Common myeloid progenitor, CD34-positive (primary cell): ENCODE results near the gene MED7. TPM values are rescaled to one million over a fixed set of nuclear protein-coding genes. Genes with fewer than 3 reads are reported as not detected.
A peak's percentile ranks its signal among the peaks of the same experiment; 100 is the strongest.
"Not testable (repeated sequence)": the region's sequence is repeated elsewhere in the genome, so short reads cannot be mapped to it uniquely, and the experiment has no call there.

ENCODE experiments used
- CTCF ChIA-PET: fragments of 350-600 bp; sonication (Branson Sonifier 250); formaldehyde crosslinking; loops from one replicate; lab custom pipeline; 2021; ENCODE audit warnings: antibody characterized with exemption; lab: Charles Lee
- POLR2A ChIA-PET: fragments of 350-600 bp; sonication (Branson Sonifier 250); formaldehyde crosslinking; loops from one replicate; lab custom pipeline; 2021; ENCODE audit warnings: antibody characterized with exemption; lab: Charles Lee
- DNase-seq, 3 donors: peaks; one replicate each; pipeline versions ENCODE4 v3.0.0 to v3.0.0-alpha.2; 2013
- H3K27ac ChIP-seq, 2 experiments: 1 replicate in 1 of 2; 2 replicates in 1 of 2; pipeline ENCODE4 v1.7.0; 2013; ENCODE audit warnings: inconsistent platforms in 2 of 2, low read length in 2 of 2, mild to moderate bottlenecking in 2 of 2, low read depth in 1 of 2, moderate library complexity in 1 of 2; ENCODE audit not compliant: severe bottlenecking in 2 of 2, insufficient read depth in 1 of 2, poor library complexity in 1 of 2
- H3K27me3 ChIP-seq, 5 experiments: replicated peaks in 2 of 5; 1 replicate in 3 of 5; 2 replicates in 2 of 5; pipeline versions ENCODE4 v1.6.1 to v1.7.0; 2013; ENCODE audit warnings: low read length in 4 of 5, mild to moderate bottlenecking in 2 of 5, moderate library complexity in 2 of 5, inconsistent platforms in 1 of 5; ENCODE audit not compliant: insufficient read depth in 5 of 5, control insufficient read depth in 4 of 5
- H3K36me3 ChIP-seq, 4 experiments: 1 replicate in 2 of 4; 2 replicates in 2 of 4; pipeline versions ENCODE4 v1.6.1 to v1.7.0; 2013; ENCODE audit warnings: low read length in 3 of 4, control low read depth in 1 of 4, mild to moderate bottlenecking in 1 of 4; ENCODE audit not compliant: control insufficient read depth in 4 of 4, insufficient read depth in 4 of 4
- H3K4me1 ChIP-seq, 4 experiments: 1 replicate in 3 of 4; 2 replicates in 1 of 4; pipeline versions ENCODE4 v1.6.1 to v1.7.1; 2013; ENCODE audit warnings: low read length in 3 of 4, mild to moderate bottlenecking in 3 of 4, control low read depth in 1 of 4, inconsistent platforms in 1 of 4, moderate library complexity in 1 of 4; ENCODE audit not compliant: control insufficient read depth in 4 of 4, insufficient read depth in 4 of 4; ENCODE audit errors: control extremely low read depth in 1 of 4
- H3K4me3 ChIP-seq, 7 experiments: 1 replicate in 4 of 7; 2 replicates in 3 of 7; pipeline versions ENCODE4 v1.5.1 to v1.7.0; 2013; ENCODE audit warnings: mild to moderate bottlenecking in 7 of 7, low read length in 6 of 7, moderate library complexity in 6 of 7, inconsistent platforms in 2 of 7, low read depth in 2 of 7, control low read depth in 1 of 7; ENCODE audit not compliant: insufficient read depth in 4 of 7, control insufficient read depth in 1 of 7; ENCODE audit errors: extremely low read depth in 1 of 7
- H3K9me3 ChIP-seq, 5 experiments: 1 replicate in 4 of 5; 2 replicates in 1 of 5; pipeline versions ENCODE4 v1.6.1 to v1.7.1; 2013; ENCODE audit warnings: low read length in 4 of 5, mild to moderate bottlenecking in 2 of 5, inconsistent platforms in 1 of 5, low read depth in 1 of 5, moderate library complexity in 1 of 5; ENCODE audit not compliant: control insufficient read depth in 4 of 5, insufficient read depth in 2 of 5; ENCODE audit errors: control extremely low read depth in 1 of 5
- WGBS: methylation state at CpG from one replicate; pipeline ENCODE4 v1.1.5; 2013; ENCODE audit not compliant: insufficient coverage; 5-methylcytosine and 5-hydroxymethylcytosine counted together
- polyA plus RNA-seq: library from polyadenylated mRNA; unstranded; fragments of 120-200 nt; gene quantifications from one replicate; pipeline ENCODE4 v1.2.1, GENCODE V29; 2013

MED7 gene
- 11.6 TPM for polyA plus RNA-seq

- ChIA-PET CTCF (interaction anchor here (1.3 to 2.3 kb wide), 5 partner anchors 11 to 186 kb away, joined by 3 to 10 read pairs (median 5); partner anchors contain the start of gene HAVCR2), POLR2A (interaction anchor here (0.5 to 0.6 kb wide), 3 partner anchors 8 to 62 kb away, joined by 3 to 6 read pairs (median 3); no protein-coding TSS in a partner anchor)
- WGBS: under 1% methylated on average over 46 of the region's 48 CpGs
- Histone ChIP-seq H3K4me3 (peak within 1 kb of the TSS; percentile 91 to 100 (median 96)), H3K4me1 (peaks cover 7 to 17% (median 12%) of the 10 kb centered on the region in 4 experiments), H3K27ac (peak within 1 kb of the TSS; percentile 90 to 97), H3K9me3 (no peaks in the 10 kb centered on the region), H3K36me3 (peaks cover 6 to 19% (median 13%) of the 10 kb centered on the region in 4 experiments), H3K27me3 (no peaks in the 10 kb centered on the region)
- DNase-seq: peak; percentile 99 to 100 (median 100)
Measured at GRCh38 chr5:157142317-157143126, at the start of gene MED7. TSS of gene MED7 (minus strand) at chr5:157142865. CDS start at chr5:157139431, 3,434 bp downstream.

DNA sequence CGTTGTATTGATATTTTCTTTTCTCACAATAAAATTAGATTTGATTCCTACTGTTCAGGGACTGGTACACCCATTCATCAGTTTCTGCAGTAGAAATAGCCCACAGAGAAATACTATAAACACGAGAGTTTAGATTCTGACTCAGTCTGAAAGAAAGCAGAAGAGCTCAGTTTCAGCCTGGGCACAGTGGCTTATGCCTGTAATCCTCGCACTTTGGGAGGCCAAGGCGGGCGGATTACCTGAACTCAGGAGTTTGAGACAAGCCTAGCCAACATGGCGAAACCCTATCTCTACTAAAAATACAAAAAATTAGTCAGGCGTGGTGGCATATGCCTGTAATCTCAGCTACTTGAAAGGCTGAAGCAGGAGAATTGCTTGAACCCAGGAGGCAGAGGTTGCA lies 46.6 kb upstream of the MED7 start:
- no peaks in the 10 kb centered on the region for H3K27me3 ChIP-seq
- 89% methylated on average over 1 of the region's 7 CpGs for WGBS
- no peaks in the 10 kb centered on the region for H3K9me3 ChIP-seq
- no peaks in the 10 kb centered on the region for H3K36me3 ChIP-seq
- ChIA-PET CTCF (interaction anchor here (0.6 kb wide), 1 partner anchor 17 kb away, joined by 4 read pairs; no protein-coding TSS in a partner anchor), POLR2A (interaction anchor here (0.6 kb wide), 1 partner anchor 8 kb away, joined by 3 read pairs; the partner anchor contains the start of gene ITK)
- H3K4me3 ChIP-seq: no peak overlapping the region
- DNase-seq: no peak
- no peaks in the 10 kb centered on the region for H3K4me1 ChIP-seq
- no peak overlapping the region for H3K27ac ChIP-seq

DNA sequence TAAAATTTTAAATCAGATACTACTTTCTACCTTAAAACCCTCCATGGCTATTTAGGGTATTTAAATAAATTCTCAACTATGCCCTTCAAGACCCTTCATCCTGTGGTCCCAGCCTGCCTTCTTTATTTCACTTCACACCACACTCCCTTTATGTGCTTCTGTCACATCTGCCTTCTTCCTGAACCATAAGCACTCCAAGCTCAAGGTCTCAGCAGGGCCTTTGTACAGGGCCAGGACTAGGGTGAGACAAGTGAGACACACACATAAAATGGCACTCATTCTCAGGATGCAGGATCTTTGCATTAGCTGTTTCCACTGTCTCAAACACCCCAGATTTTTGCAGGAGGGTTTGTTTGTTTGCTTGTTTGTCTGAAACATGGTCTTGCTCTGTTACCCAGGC lies 45.6 kb upstream of the MED7 start:
- Histone ChIP-seq H3K4me3 (no peak overlapping the region), H3K9me3 (no peaks in the 10 kb centered on the region), H3K4me1 (no peaks in the 10 kb centered on the region), H3K27ac (no peak overlapping the region), H3K27me3 (no peaks in the 10 kb centered on the region), H3K36me3 (no peaks in the 10 kb centered on the region)
- ChIA-PET CTCF (no interaction called here), POLR2A (no interaction called here)
- DNase-seq: no peak

GRCh38 chr5:157187046-157187754 lies 44.5 kb upstream of the MED7 start:
- Histone ChIP-seq H3K27ac (no peak overlapping the region), H3K4me3 (no peak overlapping the region), H3K27me3 (no peaks in the 10 kb centered on the region), H3K9me3 (no peaks in the 10 kb centered on the region), H3K36me3 (no peaks in the 10 kb centered on the region), H3K4me1 (no peaks in the 10 kb centered on the region)
- DNase-seq: no peak
- ChIA-PET CTCF (no interaction called here), POLR2A (no interaction called here)
- 83% methylated on average over 5 of the region's 5 CpGs for WGBS

- no peaks in the 10 kb centered on the region for H3K36me3 ChIP-seq
- no peak overlapping the region for H3K27ac ChIP-seq
Measured at GRCh38 chr5:157186309-157187045, 43.8 kb upstream of the MED7 start.

GRCh38 chr5:157185122-157185521 lies 42.5 kb upstream of the MED7 start:
- CTCF ChIA-PET, H3K4me1 ChIP-seq, H3K27ac ChIP-seq, POLR2A ChIA-PET, DNase-seq, H3K9me3 ChIP-seq, H3K36me3 ChIP-seq, H3K4me3 ChIP-seq, H3K27me3 ChIP-seq: not testable (repeated sequence)
- WGBS: 97% methylated on average over 3 of the region's 6 CpGs

More at GRCh38 chr5:157186309-157187045, 43.8 kb upstream of the MED7 start:
- CTCF ChIA-PET: no interaction called here
- Histone ChIP-seq H3K4me3 (no peak overlapping the region), H3K27me3 (no peaks in the 10 kb centered on the region), H3K4me1 (no peaks in the 10 kb centered on the region), H3K9me3 (no peaks in the 10 kb centered on the region)
- 93% methylated on average over 7 of the region's 12 CpGs for WGBS
- POLR2A ChIA-PET: interaction anchor here (0.7 kb wide), 1 partner anchor 41 kb away, joined by 3 read pairs; no protein-coding TSS in a partner anchor
- no peak for DNase-seq
